GM12801 (cell line): ENCODE results near the gene CLDN12.

Experiments used
- CTCF ChIP-seq: IDR thresholded peaks from one replicate; pipeline ENCODE4 v1.5.1; 2011; ENCODE audit warnings: control low read depth; ENCODE audit not compliant: insufficient read length; ENCODE audit errors: extremely low read depth

CLDN12 gene

GRCh38 chr7:90412458-90413184, 9.4 kb downstream of the CLDN12 start:
- no peak for TF ChIP-seq CTCF

GRCh38 chr7:90413185-90413528, 9.9 kb downstream of the CLDN12 start:
- TF ChIP-seq CTCF: no peak

GRCh38 chr7:90421651-90422050, 18.4 kb downstream of the CLDN12 start:
- no peak for TF ChIP-seq CTCF

- TF ChIP-seq CTCF: no peak
Measured at GRCh38 chr7:90424720-90425119, 21.5 kb downstream of the CLDN12 start.

- no peak for TF ChIP-seq CTCF
Measured at GRCh38 chr7:90425376-90425775, 22.1 kb downstream of the CLDN12 start.

- no peak for TF ChIP-seq CTCF
Measured at GRCh38 chr7:90430614-90431460, 27.6 kb downstream of the CLDN12 start.

GRCh38 chr7:90432752-90433151, 29.5 kb downstream of the CLDN12 start:
- TF ChIP-seq CTCF: no peak
